Measurements from ENCODE around the gene TRPM3. TPM values are rescaled to one million over a fixed set of nuclear protein-coding genes. Genes with fewer than 3 reads are reported as not detected.

Gene TRPM3
- total RNA-seq, 1 experiment from 2014 or later: 5.4 TPM

DNA sequence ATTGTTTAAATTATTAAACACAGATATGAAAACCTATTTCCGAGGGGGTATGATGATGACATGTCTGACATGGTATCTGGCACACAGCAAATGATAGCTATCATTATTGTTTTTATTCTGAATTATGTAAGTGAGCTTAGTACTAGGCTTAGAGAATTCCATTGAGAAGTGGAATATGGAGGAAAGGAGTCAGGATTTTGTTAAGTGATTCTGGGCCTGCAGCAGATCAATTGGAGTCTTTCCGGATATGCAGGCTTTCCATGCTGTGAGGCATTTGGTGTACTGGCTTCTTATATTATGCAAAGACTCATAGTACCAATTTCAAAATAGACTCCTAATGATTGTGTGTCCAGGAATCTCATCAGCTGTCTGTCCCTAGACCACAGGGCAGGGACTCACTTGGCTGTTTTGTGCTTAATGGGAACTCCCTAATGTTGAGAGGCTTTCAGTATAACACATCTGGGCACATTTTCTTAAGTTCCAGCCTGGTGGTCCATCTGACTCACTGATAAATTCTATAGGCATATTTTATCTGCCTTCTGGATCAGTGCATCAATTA lies 527.0 kb downstream of the TRPM3 start:
- no peaks in the 10 kb centered on the region for H3K36me3 Mint-ChIP-seq
- no peaks in the 10 kb centered on the region for H3K9me3 Mint-ChIP-seq
- H3K4me1 Mint-ChIP-seq: peaks cover 4% of the 10 kb centered on the region; the same call in 1 of the 2 replicates
- H3K27me3 Mint-ChIP-seq (ENCODE audit: low read depth): no peaks in the 10 kb centered on the region
- H3K27ac Mint-ChIP-seq: no peak overlapping the region
- no peak overlapping the region for H3K4me3 Mint-ChIP-seq
- ATAC-seq: no peak
- TF ChIP-seq, protein P1, sequence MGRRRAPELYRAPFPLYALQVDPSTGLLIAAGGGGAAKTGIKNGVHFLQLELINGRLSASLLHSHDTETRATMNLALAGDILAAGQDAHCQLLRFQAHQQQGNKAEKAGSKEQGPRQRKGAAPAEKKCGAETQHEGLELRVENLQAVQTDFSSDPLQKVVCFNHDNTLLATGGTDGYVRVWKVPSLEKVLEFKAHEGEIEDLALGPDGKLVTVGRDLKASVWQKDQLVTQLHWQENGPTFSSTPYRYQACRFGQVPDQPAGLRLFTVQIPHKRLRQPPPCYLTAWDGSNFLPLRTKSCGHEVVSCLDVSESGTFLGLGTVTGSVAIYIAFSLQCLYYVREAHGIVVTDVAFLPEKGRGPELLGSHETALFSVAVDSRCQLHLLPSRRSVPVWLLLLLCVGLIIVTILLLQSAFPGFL (CRISPR knock-in tag; IDR thresholded peaks at IDR 0.05; ENCODE audit: borderline replicate concordance): no peak
- TF ChIP-seq SMAD3 (CRISPR knock-in tag; IDR thresholded peaks at IDR 0.05; ENCODE audit: borderline replicate concordance) (no peak), GTF2I (CRISPR knock-in tag; conservative IDR thresholded peaks at IDR 0.05) (no peak), JAZF1 (CRISPR knock-in tag; IDR thresholded peaks at IDR 0.05) (no peak), PRRX2 (CRISPR knock-in tag; IDR thresholded peaks at IDR 0.05) (no peak), NFATC4 (CRISPR knock-in tag; IDR thresholded peaks at IDR 0.05) (no peak), TEAD4 (CRISPR knock-in tag; IDR thresholded peaks at IDR 0.05) (no peak), FOXP1 (CRISPR knock-in tag; IDR thresholded peaks at IDR 0.05; ENCODE audit: borderline replicate concordance) (no peak), GRHL2 (CRISPR knock-in tag; IDR thresholded peaks at IDR 0.05; ENCODE audit: insufficient replicate concordance, severe bottlenecking) (no peak), MXD4 (CRISPR knock-in tag; IDR thresholded peaks at IDR 0.05; ENCODE audit: borderline replicate concordance) (no peak), CBFB (CRISPR knock-in tag; IDR thresholded peaks at IDR 0.05; ENCODE audit: low read depth) (no peak)
- TF ChIP-seq, protein P2, sequence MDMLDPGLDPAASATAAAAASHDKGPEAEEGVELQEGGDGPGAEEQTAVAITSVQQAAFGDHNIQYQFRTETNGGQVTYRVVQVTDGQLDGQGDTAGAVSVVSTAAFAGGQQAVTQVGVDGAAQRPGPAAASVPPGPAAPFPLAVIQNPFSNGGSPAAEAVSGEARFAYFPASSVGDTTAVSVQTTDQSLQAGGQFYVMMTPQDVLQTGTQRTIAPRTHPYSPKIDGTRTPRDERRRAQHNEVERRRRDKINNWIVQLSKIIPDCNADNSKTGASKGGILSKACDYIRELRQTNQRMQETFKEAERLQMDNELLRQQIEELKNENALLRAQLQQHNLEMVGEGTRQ (CRISPR knock-in tag; IDR thresholded peaks at IDR 0.05): no peak
- TF ChIP-seq, protein P3, sequence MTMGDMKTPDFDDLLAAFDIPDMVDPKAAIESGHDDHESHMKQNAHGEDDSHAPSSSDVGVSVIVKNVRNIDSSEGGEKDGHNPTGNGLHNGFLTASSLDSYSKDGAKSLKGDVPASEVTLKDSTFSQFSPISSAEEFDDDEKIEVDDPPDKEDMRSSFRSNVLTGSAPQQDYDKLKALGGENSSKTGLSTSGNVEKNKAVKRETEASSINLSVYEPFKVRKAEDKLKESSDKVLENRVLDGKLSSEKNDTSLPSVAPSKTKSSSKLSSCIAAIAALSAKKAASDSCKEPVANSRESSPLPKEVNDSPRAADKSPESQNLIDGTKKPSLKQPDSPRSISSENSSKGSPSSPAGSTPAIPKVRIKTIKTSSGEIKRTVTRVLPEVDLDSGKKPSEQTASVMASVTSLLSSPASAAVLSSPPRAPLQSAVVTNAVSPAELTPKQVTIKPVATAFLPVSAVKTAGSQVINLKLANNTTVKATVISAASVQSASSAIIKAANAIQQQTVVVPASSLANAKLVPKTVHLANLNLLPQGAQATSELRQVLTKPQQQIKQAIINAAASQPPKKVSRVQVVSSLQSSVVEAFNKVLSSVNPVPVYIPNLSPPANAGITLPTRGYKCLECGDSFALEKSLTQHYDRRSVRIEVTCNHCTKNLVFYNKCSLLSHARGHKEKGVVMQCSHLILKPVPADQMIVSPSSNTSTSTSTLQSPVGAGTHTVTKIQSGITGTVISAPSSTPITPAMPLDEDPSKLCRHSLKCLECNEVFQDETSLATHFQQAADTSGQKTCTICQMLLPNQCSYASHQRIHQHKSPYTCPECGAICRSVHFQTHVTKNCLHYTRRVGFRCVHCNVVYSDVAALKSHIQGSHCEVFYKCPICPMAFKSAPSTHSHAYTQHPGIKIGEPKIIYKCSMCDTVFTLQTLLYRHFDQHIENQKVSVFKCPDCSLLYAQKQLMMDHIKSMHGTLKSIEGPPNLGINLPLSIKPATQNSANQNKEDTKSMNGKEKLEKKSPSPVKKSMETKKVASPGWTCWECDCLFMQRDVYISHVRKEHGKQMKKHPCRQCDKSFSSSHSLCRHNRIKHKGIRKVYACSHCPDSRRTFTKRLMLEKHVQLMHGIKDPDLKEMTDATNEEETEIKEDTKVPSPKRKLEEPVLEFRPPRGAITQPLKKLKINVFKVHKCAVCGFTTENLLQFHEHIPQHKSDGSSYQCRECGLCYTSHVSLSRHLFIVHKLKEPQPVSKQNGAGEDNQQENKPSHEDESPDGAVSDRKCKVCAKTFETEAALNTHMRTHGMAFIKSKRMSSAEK (CRISPR knock-in tag; IDR thresholded peaks at IDR 0.05; ENCODE audit: borderline replicate concordance): no peak
- TF ChIP-seq, protein P4, sequence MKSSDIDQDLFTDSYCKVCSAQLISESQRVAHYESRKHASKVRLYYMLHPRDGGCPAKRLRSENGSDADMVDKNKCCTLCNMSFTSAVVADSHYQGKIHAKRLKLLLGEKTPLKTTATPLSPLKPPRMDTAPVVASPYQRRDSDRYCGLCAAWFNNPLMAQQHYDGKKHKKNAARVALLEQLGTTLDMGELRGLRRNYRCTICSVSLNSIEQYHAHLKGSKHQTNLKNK (CRISPR knock-in tag; IDR thresholded peaks at IDR 0.05): no peak
- TF ChIP-seq, protein P5, sequence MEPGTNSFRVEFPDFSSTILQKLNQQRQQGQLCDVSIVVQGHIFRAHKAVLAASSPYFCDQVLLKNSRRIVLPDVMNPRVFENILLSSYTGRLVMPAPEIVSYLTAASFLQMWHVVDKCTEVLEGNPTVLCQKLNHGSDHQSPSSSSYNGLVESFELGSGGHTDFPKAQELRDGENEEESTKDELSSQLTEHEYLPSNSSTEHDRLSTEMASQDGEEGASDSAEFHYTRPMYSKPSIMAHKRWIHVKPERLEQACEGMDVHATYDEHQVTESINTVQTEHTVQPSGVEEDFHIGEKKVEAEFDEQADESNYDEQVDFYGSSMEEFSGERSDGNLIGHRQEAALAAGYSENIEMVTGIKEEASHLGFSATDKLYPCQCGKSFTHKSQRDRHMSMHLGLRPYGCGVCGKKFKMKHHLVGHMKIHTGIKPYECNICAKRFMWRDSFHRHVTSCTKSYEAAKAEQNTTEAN (CRISPR knock-in tag; IDR thresholded peaks at IDR 0.05): no peak
- TF ChIP-seq, protein P6, sequence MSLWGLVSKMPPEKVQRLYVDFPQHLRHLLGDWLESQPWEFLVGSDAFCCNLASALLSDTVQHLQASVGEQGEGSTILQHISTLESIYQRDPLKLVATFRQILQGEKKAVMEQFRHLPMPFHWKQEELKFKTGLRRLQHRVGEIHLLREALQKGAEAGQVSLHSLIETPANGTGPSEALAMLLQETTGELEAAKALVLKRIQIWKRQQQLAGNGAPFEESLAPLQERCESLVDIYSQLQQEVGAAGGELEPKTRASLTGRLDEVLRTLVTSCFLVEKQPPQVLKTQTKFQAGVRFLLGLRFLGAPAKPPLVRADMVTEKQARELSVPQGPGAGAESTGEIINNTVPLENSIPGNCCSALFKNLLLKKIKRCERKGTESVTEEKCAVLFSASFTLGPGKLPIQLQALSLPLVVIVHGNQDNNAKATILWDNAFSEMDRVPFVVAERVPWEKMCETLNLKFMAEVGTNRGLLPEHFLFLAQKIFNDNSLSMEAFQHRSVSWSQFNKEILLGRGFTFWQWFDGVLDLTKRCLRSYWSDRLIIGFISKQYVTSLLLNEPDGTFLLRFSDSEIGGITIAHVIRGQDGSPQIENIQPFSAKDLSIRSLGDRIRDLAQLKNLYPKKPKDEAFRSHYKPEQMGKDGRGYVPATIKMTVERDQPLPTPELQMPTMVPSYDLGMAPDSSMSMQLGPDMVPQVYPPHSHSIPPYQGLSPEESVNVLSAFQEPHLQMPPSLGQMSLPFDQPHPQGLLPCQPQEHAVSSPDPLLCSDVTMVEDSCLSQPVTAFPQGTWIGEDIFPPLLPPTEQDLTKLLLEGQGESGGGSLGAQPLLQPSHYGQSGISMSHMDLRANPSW (CRISPR knock-in tag; conservative IDR thresholded peaks at IDR 0.05; ENCODE audit: low read depth): no peak
- CTCF ChIA-PET: interaction anchor here (1.0 kb wide), 1 partner anchor 8 kb away, joined by 4 read pairs; no protein-coding TSS in a partner anchor
- POLR2A ChIA-PET: no interaction called here
- DNase-seq (ENCODE audit: low spot score): no peak

Data from WTC11 (cell line).